AG10803 (cell line): ENCODE measurements around the gene POU2F3.

Source experiments
- DNase-seq: peaks from one replicate; pipeline ENCODE4 v3.0.0; 2010; ENCODE audit warnings: low read depth
- H3K4me3 ChIP-seq: 2 replicates; pipeline ENCODE4 v1.5.1; 2011; ENCODE audit warnings: mild to moderate bottlenecking, low read length, control low read depth
- TF ChIP-seq, protein P1 (sequence below): conservative IDR thresholded peaks from 2 replicates; pipeline ENCODE4 v1.5.1; 2011; ENCODE audit warnings: mild to moderate bottlenecking, low read length, control low read depth, inconsistent platforms

POU2F3 gene

DNA sequence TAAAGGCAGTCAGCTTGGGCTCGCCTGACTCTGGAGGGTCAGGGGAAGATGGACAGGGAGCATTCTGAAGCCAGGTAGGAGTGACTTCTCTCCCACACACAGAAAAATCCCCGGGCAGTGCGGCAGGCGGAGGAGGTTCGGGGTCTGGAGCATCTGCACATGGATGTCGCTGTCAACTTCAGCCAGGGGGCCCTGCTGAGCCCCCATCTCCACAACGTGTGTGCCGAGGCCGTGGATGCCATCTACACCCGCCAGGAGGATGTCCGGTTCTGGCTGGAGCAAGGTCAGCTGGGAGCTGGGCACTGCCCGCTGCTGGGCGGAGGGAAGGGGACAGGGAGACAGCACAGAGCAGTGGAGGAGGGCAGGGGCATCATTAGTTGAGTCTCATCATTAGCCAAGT is 13.2 kb upstream of the POU2F3 start:
- TF ChIP-seq, protein P1, sequence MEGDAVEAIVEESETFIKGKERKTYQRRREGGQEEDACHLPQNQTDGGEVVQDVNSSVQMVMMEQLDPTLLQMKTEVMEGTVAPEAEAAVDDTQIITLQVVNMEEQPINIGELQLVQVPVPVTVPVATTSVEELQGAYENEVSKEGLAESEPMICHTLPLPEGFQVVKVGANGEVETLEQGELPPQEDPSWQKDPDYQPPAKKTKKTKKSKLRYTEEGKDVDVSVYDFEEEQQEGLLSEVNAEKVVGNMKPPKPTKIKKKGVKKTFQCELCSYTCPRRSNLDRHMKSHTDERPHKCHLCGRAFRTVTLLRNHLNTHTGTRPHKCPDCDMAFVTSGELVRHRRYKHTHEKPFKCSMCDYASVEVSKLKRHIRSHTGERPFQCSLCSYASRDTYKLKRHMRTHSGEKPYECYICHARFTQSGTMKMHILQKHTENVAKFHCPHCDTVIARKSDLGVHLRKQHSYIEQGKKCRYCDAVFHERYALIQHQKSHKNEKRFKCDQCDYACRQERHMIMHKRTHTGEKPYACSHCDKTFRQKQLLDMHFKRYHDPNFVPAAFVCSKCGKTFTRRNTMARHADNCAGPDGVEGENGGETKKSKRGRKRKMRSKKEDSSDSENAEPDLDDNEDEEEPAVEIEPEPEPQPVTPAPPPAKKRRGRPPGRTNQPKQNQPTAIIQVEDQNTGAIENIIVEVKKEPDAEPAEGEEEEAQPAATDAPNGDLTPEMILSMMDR, result no peak
- H3K4me3 ChIP-seq, result no peak overlapping the region
- DNase-seq, result no peak

DNA sequence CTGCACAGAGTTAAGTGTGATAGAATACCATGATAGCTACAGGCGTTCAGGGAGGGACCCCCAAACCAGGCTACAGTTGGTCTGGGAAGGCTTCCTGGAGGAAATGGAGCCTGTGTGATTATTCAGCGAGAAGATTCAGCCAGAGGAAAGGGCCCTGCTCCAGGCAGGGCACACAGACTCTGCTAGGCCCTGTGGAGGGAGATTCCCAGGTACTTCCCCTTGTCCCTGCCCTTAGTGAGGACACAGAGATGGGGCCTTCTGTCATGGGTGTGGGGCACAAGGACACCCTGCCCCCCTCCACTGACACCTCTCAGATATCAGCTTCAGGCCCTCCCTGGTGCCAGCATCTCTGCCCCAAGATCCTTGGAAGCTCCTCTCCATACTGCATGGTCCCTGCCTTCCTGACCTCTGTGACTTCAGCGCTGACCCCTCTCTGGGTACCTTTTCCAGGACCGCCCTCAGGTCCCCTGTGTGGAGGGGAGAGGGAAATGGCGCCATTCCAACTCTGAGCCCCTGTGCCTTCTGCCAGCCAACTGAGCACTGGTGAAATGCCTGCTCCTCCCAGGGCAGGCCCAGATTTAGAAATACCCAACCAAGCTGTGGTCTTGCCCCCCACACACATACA is 12.6 kb upstream of the POU2F3 start:
- no peak for DNase-seq
- TF ChIP-seq, protein P1, result no peak
- no peak overlapping the region for H3K4me3 ChIP-seq

DNA sequence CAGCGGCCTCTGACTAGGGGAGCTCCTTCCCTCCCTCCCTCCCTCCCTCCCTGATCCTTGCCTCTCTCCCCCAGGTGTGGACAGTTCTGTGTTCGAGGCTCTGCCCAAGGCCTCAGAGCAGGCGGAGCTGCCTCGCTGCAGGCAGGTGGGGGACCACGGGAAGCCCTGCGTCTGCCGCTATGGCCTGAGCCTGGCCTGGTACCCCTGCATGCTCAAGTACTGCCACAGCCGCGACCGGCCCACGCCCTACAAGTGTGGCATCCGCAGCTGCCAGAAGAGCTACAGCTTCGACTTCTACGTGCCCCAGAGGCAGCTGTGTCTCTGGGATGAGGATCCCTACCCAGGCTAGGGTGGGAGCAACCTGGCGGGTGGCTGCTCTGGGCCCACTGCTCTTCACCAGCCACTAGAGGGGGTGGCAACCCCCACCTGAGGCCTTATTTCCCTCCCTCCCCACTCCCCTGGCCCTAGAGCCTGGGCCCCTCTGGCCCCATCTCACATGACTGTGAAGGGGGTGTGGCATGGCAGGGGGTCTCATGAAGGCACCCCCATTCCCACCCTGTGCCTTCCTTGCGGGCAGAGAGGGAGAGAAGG is 11.1 kb upstream of the POU2F3 start:
- H3K4me3 ChIP-seq, result no peak overlapping the region
- TF ChIP-seq, protein P1, result no peak
- DNase-seq, result no peak

DNA sequence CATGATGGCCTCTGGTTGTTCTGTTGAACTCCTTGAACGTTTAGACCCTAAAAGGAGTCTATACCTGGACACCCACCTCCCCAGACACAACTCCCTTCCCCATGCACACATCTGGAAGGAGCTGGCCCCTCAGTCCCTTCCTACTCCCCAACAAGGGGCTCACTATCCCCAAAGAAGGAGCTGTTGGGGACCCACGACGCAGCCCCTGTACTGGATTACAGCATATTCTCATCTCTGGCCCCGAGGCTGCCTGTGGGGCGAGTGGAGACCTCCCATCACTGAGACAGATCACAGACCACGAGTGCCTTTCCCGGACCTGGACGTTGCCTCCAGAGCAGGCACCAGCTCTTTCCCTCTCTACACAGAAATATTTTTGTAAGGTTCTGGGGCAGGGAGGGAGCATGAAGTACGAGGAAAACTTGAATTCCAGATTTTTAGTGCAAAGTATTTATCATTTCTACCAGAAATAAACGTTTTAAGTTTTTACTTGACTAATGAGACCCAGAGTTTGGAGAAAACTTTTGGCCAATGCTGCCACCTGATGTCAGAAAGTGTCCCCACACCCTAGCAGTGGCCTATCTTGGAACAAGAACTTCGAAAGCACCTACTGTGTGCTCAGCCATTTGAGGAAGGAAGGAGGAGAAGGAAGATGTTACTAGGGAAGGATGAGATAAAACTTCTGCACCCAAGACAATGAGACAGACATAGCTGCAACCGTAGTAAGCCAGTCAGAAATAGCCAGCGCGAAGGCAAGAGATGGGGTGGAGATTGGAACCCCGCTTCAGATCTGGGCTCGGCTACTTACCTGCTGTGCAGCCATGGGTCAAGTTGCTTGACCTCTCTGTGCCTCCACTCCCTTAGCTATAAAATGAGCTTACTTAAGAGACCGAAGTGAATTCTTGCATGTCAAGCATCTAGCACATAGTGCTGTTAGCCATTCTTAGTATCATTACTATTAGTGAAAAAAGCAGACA is 10.2 kb upstream of the POU2F3 start:
- H3K4me3 ChIP-seq, result no peak overlapping the region
- no peak for DNase-seq

DNA sequence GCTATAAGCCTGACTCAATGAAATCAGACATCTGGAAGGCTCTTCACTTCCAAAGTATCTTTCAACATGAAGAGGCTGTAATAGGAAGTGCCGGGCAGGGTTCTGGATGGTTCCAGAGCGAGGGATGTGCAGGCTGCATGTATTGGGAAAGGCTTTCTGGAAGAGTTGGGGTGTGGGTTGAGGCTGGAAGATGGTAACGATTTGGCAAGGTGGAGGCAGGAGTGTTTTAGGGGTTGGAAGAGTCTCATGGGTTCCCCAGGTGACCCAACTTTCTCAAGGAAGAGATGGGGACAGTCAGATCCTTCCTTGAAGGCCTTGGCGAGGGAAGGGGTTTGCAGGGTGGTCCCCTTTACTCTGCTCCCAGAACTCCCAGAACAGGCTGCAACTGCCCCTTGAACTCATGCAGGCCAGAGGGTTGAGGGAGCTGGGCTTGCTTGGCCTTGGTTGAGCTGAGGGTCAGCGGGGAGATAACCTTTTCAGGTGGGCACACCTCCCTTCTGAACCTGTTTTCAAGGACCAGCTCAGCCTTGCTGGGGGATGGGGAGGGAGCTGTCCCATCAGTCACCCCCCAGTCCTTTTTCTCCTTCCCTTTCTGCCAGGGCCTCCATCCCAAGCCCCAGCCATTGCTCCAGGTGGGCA is 9.4 kb upstream of the POU2F3 start:
- H3K4me3 ChIP-seq, result no peak overlapping the region
- TF ChIP-seq, protein P1, result no peak
- DNase-seq, result no peak

More for the DNA sequence above, 10.2 kb upstream of the POU2F3 start:
- TF ChIP-seq, protein P1, result peak; percentile 77

DNA sequence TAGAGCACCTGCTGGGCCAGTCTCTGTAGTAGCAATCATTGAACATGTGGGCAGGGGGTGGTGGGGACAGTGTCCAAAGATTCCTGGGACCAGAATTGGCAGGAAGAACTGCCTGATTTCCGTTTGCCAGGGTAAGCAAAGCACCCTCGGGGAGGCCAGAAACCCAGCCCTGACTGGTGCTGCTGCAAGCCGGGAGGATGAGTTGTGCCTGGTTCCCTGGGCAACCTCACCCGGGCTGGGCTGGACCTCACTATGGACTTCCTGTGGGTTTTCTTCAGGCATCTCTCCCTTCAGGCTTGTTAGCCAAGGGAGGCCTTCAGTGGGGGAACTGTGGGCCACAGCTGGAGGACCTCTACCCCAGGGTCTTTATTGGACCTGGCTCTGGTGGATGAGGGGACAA is 8.0 kb upstream of the POU2F3 start:
- no peak overlapping the region for H3K4me3 ChIP-seq
- TF ChIP-seq, protein P1, result no peak
- DNase-seq, result no peak
